GM23338 (cell line): ENCODE measurements around the gene SHISA9.

ENCODE experiments used
- CREB1 ChIP-seq: fragments of 250-450 bp; sonication (Bioruptor Pico); IDR thresholded peaks from 2 replicates; pipeline ENCODE4 v1.5.0; 2020; ENCODE audit warnings: low read depth, mild to moderate bottlenecking, moderate library complexity
- ETS1 ChIP-seq: IDR thresholded peaks from 2 replicates; pipeline ENCODE4 v1.6.1; 2016; ENCODE audit warnings: antibody characterized with exemption
- EZH2 ChIP-seq: fragments of 200-600 bp; sonication (generic); IDR thresholded peaks from one replicate; pipeline ENCODE4 v1.8.0; 2017; ENCODE audit warnings: antibody characterized with exemption, mild to moderate bottlenecking, low read depth; ENCODE audit not compliant: unreplicated experiment
- EZH2phosphoT487 ChIP-seq: fragments of 200-600 bp; sonication (generic); IDR thresholded peaks from one replicate; pipeline ENCODE4 v1.8.1; 2018; ENCODE audit warnings: antibody characterized with exemption; ENCODE audit not compliant: unreplicated experiment
- NANOG ChIP-seq: IDR thresholded peaks from 2 replicates; pipeline ENCODE4 v1.6.1; 2016; ENCODE audit warnings: antibody characterized with exemption, borderline replicate concordance
- POLR2AphosphoS5 ChIP-seq: IDR thresholded peaks from 2 replicates; pipeline ENCODE4 v1.6.1; 2016; ENCODE audit warnings: antibody characterized with exemption, low read depth
- ZNF114 ChIP-seq: fragments of 250-450 bp; sonication (Bioruptor Pico); IDR thresholded peaks from 2 replicates; pipeline ENCODE4 v1.5.0; 2020; ENCODE audit warnings: mild to moderate bottlenecking, moderate library complexity
- ZNF331 ChIP-seq: fragments of 250-450 bp; sonication (Bioruptor Pico); IDR thresholded peaks from 2 replicates; pipeline ENCODE4 v1.5.0; 2020; ENCODE audit warnings: low read depth, mild to moderate bottlenecking, moderate library complexity
- TF ChIP-seq, protein P1 (sequence below), 2 experiments: fragments of 200-600 bp in 1 of 2; sonication (generic) in 1 of 2; conservative IDR thresholded peaks; 2 replicates each; pipeline versions ENCODE4 v1.5.1 to v1.6.1; 2016 to 2017; ENCODE audit warnings: antibody characterized with exemption in 2 of 2, low read depth in 2 of 2, mild to moderate bottlenecking in 2 of 2, moderate library complexity in 1 of 2
- TF ChIP-seq, protein P2 (sequence below): IDR thresholded peaks from one replicate; pipeline ENCODE4 v1.6.1; 2018; ENCODE audit warnings: antibody characterized with exemption; ENCODE audit not compliant: unreplicated experiment

- TF ChIP-seq, protein P1, sequence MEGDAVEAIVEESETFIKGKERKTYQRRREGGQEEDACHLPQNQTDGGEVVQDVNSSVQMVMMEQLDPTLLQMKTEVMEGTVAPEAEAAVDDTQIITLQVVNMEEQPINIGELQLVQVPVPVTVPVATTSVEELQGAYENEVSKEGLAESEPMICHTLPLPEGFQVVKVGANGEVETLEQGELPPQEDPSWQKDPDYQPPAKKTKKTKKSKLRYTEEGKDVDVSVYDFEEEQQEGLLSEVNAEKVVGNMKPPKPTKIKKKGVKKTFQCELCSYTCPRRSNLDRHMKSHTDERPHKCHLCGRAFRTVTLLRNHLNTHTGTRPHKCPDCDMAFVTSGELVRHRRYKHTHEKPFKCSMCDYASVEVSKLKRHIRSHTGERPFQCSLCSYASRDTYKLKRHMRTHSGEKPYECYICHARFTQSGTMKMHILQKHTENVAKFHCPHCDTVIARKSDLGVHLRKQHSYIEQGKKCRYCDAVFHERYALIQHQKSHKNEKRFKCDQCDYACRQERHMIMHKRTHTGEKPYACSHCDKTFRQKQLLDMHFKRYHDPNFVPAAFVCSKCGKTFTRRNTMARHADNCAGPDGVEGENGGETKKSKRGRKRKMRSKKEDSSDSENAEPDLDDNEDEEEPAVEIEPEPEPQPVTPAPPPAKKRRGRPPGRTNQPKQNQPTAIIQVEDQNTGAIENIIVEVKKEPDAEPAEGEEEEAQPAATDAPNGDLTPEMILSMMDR (conservative IDR thresholded peaks at IDR 0.05; ENCODE audit: low read depth in 2 of 2), result no peak
- TF ChIP-seq EZH2phosphoT487 (no peak), EZH2 (no peak), POLR2AphosphoS5 (no peak), ETS1 (no peak), NANOG (no peak), CREB1 (CRISPR knock-in tag) (no peak), ZNF114 (CRISPR knock-in tag) (no peak), ZNF331 (CRISPR knock-in tag) (no peak)
- TF ChIP-seq, protein P2, sequence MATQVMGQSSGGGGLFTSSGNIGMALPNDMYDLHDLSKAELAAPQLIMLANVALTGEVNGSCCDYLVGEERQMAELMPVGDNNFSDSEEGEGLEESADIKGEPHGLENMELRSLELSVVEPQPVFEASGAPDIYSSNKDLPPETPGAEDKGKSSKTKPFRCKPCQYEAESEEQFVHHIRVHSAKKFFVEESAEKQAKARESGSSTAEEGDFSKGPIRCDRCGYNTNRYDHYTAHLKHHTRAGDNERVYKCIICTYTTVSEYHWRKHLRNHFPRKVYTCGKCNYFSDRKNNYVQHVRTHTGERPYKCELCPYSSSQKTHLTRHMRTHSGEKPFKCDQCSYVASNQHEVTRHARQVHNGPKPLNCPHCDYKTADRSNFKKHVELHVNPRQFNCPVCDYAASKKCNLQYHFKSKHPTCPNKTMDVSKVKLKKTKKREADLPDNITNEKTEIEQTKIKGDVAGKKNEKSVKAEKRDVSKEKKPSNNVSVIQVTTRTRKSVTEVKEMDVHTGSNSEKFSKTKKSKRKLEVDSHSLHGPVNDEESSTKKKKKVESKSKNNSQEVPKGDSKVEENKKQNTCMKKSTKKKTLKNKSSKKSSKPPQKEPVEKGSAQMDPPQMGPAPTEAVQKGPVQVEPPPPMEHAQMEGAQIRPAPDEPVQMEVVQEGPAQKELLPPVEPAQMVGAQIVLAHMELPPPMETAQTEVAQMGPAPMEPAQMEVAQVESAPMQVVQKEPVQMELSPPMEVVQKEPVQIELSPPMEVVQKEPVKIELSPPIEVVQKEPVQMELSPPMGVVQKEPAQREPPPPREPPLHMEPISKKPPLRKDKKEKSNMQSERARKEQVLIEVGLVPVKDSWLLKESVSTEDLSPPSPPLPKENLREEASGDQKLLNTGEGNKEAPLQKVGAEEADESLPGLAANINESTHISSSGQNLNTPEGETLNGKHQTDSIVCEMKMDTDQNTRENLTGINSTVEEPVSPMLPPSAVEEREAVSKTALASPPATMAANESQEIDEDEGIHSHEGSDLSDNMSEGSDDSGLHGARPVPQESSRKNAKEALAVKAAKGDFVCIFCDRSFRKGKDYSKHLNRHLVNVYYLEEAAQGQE, result no peak
These were observed 175.5 kb downstream of the SHISA9 start for GRCh38 chr16:13076878-13077277.
